GM19351 (cell line): ENCODE data around the gene GARNL3.

ENCODE experiments used
- ATAC-seq: cut with Tn5 transposase; IDR thresholded peaks from one replicate; pipeline ENCODE4 v1.9.1; 2021; ENCODE audit warnings: mild to moderate bottlenecking, moderate library complexity; ENCODE audit not compliant: unreplicated experiment

The GARNL3 gene

GRCh38 chr9:127399736-127400269 is 135.2 kb downstream of the GARNL3 start:
- ATAC-seq, result no peak

GRCh38 chr9:127402401-127403090 is 138.0 kb downstream of the GARNL3 start:
- ATAC-seq, result no peak

DNA sequence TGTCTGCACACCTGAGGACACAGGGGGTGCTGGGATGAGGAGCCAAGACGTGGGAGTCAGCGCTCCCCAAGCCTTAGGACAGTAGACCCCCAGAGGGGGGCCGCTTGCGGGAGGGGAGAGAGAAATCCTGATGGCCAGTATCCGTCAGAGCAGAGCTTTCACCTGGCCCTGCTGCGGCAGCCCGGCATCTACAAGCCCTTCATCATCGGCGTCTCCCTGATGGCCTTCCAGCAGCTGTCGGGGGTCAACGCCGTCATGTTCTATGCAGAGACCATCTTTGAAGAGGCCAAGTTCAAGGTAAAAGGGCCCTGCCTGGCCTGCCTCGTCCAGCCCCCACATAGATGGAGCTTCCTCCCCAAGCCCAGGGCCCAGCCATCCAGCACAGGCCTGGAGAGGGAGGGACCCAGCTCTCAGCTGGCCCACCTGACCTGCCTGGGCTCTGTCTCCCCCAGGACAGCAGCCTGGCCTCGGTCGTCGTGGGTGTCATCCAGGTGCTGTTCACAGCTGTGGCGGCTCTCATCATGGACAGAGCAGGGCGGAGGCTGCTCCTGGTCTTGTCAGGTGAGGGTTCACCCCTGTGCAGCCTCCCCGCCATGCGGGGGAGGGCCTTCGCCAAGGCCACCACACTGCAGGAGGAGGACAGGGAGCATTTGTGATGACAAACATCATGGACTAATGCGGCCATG is 139.1 kb downstream of the GARNL3 start:
- ATAC-seq, result no peak

DNA sequence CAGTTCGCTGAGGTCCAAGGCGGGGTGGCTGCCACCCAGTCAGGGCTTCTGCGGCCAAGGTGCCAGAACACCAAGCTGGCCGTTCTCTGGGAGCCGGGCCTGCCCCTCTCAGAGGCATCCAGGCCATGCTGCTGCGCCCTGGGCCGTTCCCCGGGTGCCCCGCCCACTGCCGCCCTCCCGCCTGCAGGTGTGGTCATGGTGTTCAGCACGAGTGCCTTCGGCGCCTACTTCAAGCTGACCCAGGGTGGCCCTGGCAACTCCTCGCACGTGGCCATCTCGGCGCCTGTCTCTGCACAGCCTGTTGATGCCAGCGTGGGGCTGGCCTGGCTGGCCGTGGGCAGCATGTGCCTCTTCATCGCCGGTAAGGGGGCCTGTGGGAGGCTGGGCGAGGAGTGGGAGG is 140.1 kb downstream of the GARNL3 start:
- no peak for ATAC-seq

DNA sequence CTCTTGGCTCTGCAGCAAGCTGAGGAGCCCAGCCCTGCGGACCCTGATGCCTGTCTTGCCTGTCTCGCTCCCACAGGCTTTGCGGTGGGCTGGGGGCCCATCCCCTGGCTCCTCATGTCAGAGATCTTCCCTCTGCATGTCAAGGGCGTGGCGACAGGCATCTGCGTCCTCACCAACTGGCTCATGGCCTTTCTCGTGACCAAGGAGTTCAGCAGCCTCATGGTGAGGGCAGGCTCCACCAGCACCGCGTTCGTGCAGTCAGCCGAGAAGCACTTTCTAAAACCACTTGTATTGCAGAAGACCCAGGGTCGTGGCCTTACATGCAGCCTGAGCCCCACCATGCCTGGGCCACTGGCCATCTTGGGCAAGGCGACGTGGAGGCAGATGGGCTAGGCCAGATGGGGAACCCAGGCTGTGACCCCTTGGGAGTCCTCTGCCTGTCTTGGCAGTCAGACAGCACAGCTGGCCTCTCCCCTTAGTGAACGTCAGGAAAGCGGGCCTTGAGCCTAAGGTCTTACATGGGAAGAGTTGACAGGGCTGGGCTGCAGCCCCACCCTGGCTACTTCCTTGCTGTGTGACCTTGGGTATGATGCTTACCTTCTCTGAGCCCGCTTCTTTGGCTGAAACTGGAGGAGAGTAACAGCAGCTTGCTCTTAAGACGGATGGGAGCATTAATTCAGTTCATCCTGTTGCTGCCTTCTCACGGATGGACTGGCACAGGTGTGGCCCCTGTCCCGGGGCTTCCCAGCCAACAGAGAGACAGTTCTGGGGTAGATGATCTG is 141.0 kb downstream of the GARNL3 start:
- ATAC-seq, result no peak

DNA sequence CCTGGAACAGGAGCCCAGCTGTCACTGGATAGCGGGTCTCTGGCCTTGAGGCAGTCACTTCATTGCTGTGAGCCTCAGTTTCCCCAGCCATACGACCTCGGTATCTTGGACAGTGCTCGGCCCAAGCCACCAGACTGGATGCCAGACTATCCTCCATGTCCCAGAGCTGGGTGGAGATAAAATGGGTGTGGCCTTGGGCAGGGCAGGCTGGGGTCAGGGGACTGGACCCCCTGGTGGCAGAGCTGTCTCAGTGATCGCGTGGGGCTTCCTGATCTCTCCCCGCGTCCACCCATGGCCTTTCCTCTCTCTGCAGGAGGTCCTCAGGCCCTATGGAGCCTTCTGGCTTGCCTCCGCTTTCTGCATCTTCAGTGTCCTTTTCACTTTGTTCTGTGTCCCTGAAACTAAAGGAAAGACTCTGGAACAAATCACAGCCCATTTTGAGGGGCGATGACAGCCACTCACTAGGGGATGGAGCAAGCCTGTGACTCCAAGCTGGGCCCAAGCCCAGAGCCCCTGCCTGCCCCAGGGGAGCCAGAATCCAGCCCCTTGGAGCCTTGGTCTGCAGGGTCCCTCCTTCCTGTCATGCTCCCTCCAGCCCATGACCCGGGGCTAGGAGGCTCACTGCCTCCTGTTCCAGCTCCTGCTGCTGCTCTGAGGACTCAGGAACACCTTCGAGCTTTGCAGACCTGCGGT is 142.4 kb downstream of the GARNL3 start:
- no peak for ATAC-seq

- no peak for ATAC-seq
These were observed 142.9 kb downstream of the GARNL3 start for GRCh38 chr9:127407492-127407843.

GRCh38 chr9:127411122-127411521 is 146.5 kb downstream of the GARNL3 start:
- no peak for ATAC-seq

GRCh38 chr9:127415141-127415540 is 150.6 kb downstream of the GARNL3 start:
- ATAC-seq, result no peak

DNA sequence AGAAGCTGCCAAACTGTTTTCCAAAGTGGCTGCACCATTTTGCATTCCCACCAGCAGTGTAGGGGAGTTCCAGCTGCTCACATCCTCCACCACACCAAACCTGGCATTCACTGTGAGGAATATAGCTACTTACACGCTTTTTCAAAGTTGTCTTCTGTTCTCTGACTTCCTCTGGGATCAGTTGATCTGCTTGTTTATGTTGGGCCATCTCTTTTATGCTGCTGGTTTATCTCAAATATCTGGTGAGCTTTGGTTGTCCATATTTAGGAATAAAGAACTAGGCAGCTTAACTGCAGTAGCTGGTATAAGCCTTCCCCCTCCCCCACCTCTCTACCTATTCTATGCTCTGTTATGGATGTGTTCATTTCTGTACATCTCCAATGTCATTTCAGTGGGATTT is 151.1 kb downstream of the GARNL3 start:
- no peak for ATAC-seq

- no peak for ATAC-seq
These were observed 152.8 kb downstream of the GARNL3 start for GRCh38 chr9:127417131-127418036.

DNA sequence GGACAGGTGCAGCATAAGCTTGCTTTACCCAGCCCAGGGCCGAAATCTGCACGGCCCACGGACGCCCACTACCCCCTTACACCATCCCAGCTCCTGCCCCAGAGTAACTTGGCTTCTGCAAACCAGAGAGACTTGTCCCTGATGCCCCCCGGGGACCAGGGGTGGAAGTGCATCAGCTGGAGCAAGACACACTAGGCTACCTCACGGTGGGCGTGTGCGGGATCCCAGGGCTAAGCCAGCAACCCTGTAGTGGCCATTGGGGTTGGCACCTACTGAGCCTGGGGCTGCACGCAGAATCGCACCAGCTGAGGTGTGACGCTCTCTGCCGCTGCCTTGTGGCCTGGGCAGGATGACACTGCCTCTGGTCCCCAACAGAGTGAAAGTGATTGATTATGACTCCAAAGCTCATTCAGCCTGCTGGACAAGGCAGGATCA is 153.5 kb downstream of the GARNL3 start:
- no peak for ATAC-seq

GRCh38 chr9:127419348-127419747 is 154.8 kb downstream of the GARNL3 start:
- ATAC-seq, result no peak

DNA sequence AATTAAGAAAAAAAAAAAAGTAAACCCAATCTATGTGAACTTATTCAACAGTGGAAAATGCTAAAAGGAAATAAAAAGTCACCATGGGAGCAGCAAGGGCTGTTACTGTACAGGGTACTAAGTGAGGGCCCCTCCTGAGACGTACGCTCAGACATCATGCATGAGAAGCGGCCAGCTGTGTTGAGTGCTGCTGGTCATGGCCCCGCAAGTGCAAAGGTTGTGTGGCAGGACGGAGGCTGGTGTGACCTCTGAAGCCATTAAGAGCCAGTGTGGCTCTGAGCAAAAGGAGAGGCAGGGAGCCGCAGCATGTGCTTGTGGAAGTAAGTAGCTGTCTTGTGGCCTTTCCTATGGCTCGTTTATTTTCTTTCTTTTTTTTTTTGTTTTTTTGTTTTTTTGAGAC is 156.5 kb downstream of the GARNL3 start:
- no peak for ATAC-seq

DNA sequence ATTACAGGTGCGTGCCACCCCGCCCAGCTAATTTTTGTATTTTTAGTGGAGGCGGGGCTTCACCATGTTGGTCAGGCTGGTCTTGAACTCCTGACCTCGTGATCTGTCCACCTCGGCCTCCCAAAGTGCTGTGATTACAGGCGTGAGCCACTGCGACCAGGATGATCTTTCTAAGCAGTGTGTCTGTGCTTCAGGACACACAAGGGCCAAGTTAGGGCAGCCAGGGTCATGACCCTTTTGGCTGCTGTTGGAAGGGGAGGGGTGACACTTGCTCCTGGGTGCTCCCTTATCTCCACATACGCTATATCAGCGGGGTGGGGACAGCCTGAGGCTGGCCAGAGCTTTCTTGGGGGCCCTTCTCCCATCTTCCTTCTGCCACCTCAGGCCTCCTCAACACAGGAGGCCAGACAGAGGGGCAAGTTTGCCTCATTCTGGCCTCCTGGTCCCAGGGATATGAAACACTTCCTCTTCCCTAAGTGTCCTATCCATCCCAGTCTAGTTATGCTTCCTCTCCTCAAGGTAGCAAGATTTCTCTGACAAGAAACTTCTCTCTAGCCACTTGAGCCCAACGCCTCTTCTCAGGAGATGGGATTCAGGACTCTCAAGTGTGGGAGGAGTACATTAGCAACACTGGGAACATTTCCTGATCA is 157.7 kb downstream of the GARNL3 start:
- ATAC-seq, result no peak

- no peak for ATAC-seq
These were observed 158.2 kb downstream of the GARNL3 start for GRCh38 chr9:127422787-127423186.

- ATAC-seq, result peak; percentile 9
These were observed 158.9 kb downstream of the GARNL3 start for GRCh38 chr9:127423476-127423933.

DNA sequence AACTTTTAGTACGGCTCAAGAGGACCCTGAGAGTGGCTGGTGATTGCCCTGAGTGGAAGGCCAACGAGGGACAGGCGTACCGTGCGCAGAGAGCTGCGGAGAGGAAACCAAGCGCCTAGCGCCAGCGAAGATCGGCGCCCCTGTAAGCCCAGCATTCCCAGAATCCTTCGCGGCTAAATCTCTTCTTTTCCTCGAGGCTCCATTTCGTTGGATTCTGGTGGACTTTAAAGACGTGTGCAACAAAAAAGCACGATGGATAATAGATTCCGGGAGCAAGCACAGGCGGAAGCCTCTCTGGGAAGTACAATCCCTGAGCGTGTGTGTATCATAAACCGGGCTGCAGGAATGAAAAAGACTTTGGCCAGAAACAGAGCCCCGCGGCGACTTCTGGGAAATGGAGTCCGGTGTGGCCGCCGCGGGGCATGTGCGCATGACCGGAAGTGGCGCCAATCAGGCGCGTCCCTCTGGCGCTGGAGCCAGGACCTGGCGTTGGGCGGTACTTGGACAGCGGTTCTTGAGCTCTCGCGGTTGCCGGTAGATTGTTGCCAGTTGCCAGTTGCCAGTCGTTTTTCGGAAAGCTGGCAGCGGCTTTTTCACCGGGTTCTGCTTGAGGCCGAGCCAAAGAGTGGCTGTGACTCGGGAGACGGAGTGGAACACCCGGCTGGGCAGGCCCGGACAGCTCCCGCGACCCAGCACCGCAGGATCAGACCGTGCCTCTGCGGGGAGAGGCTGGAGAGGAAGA is 159.5 kb downstream of the GARNL3 start, which contains the start of gene ZNF79:
ZNF79 (plus strand) TSS at position 449 of the 742 bp plus-strand sequence. CDS start 406 bp downstream, outside the sequence.
- ATAC-seq, result peak; percentile 80

- ATAC-seq, result peak; percentile 31
These were observed 160.1 kb downstream of the GARNL3 start for GRCh38 chr9:127424676-127424999.
